OCI-LY1 (cell line): ENCODE measurements around the gene NMRK1.

Experiments used
- EZH2 ChIP-seq: fragments of 200-600 bp; sonication (generic), shearing (Covaris generic); IDR thresholded peaks from 2 replicates; pipeline ENCODE4 v1.8.0; 2017; ENCODE audit warnings: borderline replicate concordance, mixed run types, mild to moderate bottlenecking, antibody characterized with exemption, low read length, moderate library complexity, mixed read lengths
- TF ChIP-seq, protein P1 (sequence below): fragments of 200-600 bp; sonication (generic), shearing (Covaris generic); IDR thresholded peaks from 2 replicates; pipeline ENCODE4 v1.5.1; 2017; ENCODE audit warnings: mild to moderate bottlenecking, antibody characterized with exemption, low read length, moderate library complexity, mixed read lengths

DNA sequence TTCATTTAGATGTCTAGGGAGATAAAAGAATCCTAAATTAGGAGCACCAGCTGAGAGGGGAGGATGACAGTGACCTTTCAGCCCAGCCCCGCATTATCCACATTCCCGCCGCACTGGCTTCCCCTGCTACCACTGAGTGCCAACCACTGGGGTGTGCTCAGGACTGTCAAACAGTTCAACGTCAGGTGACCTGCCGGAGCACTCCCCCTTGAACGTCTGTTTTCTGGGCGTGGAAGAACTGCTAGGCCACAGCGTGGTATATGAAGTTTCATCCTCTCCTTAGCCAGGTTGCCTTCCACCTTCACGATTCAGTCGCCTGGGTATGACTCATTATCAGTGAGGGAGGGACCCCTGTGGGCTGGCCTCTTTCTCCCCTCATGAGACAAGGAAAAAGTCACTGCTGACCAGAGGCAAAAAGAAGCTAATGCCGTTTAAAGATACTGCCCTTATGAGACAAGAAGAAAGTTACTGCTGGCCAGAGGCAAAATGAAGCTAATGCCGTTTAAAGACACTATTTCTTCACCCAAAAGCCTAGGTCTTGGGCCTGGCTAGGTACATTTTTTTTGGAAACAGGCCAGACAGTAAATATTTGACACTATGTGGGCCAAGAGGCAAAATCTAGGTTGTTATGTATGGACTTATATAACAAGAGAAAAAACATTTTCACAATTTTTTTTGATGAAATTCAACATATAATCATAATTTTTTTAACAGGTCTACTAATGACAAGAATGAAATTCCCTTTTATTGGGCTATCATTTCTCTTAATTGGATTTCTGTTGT lies 4.6 kb downstream of the NMRK1 start:
- TF ChIP-seq, protein P1, sequence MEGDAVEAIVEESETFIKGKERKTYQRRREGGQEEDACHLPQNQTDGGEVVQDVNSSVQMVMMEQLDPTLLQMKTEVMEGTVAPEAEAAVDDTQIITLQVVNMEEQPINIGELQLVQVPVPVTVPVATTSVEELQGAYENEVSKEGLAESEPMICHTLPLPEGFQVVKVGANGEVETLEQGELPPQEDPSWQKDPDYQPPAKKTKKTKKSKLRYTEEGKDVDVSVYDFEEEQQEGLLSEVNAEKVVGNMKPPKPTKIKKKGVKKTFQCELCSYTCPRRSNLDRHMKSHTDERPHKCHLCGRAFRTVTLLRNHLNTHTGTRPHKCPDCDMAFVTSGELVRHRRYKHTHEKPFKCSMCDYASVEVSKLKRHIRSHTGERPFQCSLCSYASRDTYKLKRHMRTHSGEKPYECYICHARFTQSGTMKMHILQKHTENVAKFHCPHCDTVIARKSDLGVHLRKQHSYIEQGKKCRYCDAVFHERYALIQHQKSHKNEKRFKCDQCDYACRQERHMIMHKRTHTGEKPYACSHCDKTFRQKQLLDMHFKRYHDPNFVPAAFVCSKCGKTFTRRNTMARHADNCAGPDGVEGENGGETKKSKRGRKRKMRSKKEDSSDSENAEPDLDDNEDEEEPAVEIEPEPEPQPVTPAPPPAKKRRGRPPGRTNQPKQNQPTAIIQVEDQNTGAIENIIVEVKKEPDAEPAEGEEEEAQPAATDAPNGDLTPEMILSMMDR = no peak
- no peak for TF ChIP-seq EZH2
